Mesothelial cell of epicardium (in vitro differentiated cells): ENCODE measurements around the gene STOX1. TPM values are rescaled to one million over a fixed set of nuclear protein-coding genes. Genes with fewer than 3 reads are reported as not detected.

Experiments
- DNase-seq, 2 experiments: peaks; one replicate each; pipeline ENCODE4 v3.0.0; 2021; ENCODE audit warnings: low spot score in 2 of 2; ENCODE audit not compliant: unreplicated experiment in 2 of 2
- H3K27ac Mint-ChIP-seq: 2 replicates; pipeline ENCODE4 v1.8.0; 2021; ENCODE audit warnings: mixed read lengths
- H3K27me3 Mint-ChIP-seq: 2 replicates; pipeline ENCODE4 v1.8.0; 2021; ENCODE audit warnings: low read depth, mixed read lengths
- H3K36me3 Mint-ChIP-seq: 2 replicates; pipeline ENCODE4 v1.8.0; 2021; ENCODE audit warnings: mixed read lengths
- H3K4me1 Mint-ChIP-seq: 2 replicates; pipeline ENCODE4 v1.8.0; 2021; ENCODE audit warnings: mixed read lengths
- H3K4me3 Mint-ChIP-seq: 2 replicates; pipeline ENCODE4 v1.8.0; 2021; ENCODE audit warnings: mild to moderate bottlenecking, moderate library complexity, mixed read lengths
- H3K9me3 Mint-ChIP-seq: 2 replicates; pipeline ENCODE4 v1.8.0; 2021; ENCODE audit warnings: mixed read lengths
- total RNA-seq: library from RNA; stranded (reverse); gene quantifications from 3 replicates; pipeline ENCODE4 v1.2.1, GENCODE V29; 2021
- TF ChIP-seq, protein P1 (sequence below): fragments of 200-600 bp; sonication (generic); IDR thresholded peaks from one replicate; pipeline ENCODE4 v1.5.0; 2021; ENCODE audit warnings: antibody characterized with exemption; ENCODE audit not compliant: unreplicated experiment

The STOX1 gene
- total RNA-seq, 1 donor from 2014 or later: 2.5 TPM

DNA sequence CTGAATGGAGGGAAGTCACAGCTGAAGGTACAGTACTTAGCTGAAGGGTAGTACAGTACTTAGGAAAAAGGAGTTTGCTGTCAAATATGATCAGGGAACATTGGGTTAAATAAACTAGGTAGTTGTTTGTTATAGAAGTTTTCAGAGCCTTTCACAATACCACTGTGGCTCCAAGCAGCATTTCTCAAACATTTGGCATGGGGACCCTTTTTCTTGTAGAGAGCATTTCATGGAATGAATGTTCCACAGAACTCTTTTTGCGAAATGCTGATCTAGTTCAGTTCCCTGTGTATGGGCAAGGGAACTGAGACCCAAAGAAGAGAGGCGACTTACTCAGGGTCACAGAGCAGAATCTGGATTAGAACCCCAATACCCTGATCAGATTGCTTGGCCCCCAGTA is 42.3 kb downstream of the STOX1 start:
- Mint-ChIP-seq H3K27me3 (no peaks in the 10 kb centered on the region), H3K36me3 (peaks cover 8% of the 10 kb centered on the region), H3K9me3 (peaks cover 16% of the 10 kb centered on the region), H3K4me3 (no peak overlapping the region), H3K27ac (no peak overlapping the region), H3K4me1 (peaks cover 19% of the 10 kb centered on the region)
- DNase-seq: no peak
- TF ChIP-seq, protein P1, sequence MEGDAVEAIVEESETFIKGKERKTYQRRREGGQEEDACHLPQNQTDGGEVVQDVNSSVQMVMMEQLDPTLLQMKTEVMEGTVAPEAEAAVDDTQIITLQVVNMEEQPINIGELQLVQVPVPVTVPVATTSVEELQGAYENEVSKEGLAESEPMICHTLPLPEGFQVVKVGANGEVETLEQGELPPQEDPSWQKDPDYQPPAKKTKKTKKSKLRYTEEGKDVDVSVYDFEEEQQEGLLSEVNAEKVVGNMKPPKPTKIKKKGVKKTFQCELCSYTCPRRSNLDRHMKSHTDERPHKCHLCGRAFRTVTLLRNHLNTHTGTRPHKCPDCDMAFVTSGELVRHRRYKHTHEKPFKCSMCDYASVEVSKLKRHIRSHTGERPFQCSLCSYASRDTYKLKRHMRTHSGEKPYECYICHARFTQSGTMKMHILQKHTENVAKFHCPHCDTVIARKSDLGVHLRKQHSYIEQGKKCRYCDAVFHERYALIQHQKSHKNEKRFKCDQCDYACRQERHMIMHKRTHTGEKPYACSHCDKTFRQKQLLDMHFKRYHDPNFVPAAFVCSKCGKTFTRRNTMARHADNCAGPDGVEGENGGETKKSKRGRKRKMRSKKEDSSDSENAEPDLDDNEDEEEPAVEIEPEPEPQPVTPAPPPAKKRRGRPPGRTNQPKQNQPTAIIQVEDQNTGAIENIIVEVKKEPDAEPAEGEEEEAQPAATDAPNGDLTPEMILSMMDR: no peak

DNA sequence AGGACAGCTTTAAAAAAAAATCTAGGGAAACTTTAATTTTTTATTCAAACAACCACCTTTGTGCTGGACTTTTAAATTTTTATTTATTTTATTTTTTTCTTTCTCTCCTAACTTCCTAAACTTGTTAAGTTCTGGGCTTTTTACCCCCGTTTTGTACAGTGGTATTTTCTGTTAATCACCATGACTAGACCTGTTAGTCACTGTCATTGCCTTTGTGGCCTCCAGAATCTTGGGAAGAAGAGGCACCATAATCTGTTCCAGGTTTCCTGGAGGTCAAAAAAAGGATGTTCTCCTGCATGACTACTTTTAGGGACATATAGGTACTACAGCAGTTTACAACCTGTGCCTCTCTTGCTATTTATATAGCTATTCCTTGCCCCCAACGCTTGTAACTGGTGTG is 42.7 kb downstream of the STOX1 start:
- TF ChIP-seq, protein P1: no peak
- Mint-ChIP-seq H3K36me3 (peaks cover 8% of the 10 kb centered on the region), H3K27me3 (no peaks in the 10 kb centered on the region), H3K27ac (no peak overlapping the region), H3K4me3 (no peak overlapping the region), H3K9me3 (peaks cover 16% of the 10 kb centered on the region), H3K4me1 (peaks cover 19% of the 10 kb centered on the region)
- no peak for DNase-seq

DNA sequence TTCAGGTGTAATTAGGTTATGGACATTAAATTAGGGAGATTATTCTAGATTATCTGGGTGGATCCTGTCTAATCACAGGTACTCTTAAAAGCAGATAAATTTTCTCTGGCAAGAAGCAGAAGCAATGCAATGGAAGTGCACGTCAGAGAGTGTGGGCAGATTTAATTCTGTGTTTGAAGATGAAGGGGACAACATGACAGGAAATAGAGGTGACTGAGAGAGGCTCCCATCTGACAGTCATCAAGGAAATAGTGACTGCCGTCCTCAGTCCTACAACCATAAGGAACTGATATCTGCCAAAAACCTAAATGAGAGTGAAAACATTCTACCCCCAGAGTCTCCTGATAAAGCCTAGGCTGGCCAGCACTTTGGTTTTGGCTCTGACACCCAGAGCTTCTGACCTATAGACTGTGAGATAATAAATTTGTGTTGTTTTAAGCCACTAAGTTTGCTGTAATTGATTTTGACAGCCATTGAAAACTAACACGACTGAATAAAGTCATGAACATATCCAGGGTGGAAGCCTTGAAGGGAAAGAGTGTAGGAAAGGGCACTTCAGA is 43.3 kb downstream of the STOX1 start:
- DNase-seq: no peak
- Mint-ChIP-seq H3K27ac (peak overlapping the region; percentile 90), H3K9me3 (peaks cover 16% of the 10 kb centered on the region), H3K4me1 (peaks cover 19% of the 10 kb centered on the region), H3K27me3 (no peaks in the 10 kb centered on the region), H3K4me3 (no peak overlapping the region), H3K36me3 (peaks cover 8% of the 10 kb centered on the region)
- TF ChIP-seq, protein P1: no peak

DNA sequence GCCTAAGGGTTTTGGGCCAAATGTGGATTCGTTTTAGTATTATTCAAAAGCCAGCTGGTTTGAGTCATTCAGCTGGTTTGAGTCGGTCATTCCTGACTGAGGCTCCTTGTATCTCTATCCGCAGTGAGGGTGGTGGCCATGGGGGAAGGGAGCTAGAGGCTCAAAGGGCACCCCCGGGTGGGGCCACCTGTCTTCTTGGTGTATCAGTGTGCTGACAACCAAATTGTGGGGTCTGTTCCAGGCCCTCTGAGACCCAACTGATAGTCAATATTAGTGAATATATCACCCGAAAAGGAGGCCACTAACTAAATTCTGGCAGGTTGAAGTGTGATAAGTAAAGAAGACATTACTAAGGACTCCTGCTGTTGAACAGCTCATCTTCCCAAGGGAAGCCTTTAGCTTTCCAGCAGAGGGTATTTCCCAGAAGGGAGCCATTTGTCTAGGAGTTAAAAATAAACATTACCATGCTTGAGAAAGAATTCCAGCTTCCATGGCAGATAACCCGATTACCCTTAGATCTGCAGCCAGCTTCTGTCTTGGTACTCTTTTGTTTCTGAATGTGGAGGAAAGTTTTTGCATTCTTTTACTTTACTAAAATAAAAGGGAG is 43.9 kb downstream of the STOX1 start:
- TF ChIP-seq, protein P1: no peak
- H3K9me3 Mint-ChIP-seq: peaks cover 13% of the 10 kb centered on the region
- H3K4me3 Mint-ChIP-seq: no peak overlapping the region
- H3K27ac Mint-ChIP-seq: peak overlapping the region; percentile 90
- no peaks in the 10 kb centered on the region for H3K27me3 Mint-ChIP-seq
- peaks cover 8% of the 10 kb centered on the region for H3K36me3 Mint-ChIP-seq
- no peak for DNase-seq
- H3K4me1 Mint-ChIP-seq: peaks cover 19% of the 10 kb centered on the region

DNA sequence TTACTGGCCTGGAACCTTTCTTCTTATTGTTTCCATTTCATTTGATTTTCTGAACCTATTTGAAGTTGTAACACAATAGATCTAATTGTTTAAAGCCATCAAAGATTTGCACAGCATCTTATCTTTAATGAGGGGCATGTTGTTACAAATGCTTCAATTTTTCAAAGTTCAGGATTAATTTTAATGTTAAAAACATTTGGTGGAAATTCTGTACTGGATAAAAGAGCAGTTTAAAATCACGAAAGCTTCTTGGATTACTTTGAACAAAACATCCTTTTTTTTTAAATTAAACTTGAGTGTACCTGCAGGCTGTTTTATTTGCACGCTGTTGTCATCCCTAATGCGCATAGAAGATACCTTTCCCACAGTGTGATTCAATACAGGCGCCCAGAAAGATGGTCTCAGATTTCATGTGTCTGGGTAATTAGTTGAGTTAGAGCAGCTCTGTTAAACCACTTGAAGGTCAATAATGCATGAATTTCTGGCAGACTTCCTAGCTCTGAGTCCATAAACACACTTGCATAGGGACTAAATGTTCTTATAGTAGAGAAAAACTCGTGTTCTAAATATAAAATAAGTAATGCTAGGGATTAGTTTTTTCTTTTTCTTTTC is 44.5 kb downstream of the STOX1 start:
- Mint-ChIP-seq H3K4me3 (no peak overlapping the region), H3K27me3 (no peaks in the 10 kb centered on the region), H3K27ac (peak overlapping the region; percentile 90), H3K4me1 (peaks cover 25% of the 10 kb centered on the region), H3K9me3 (peaks cover 9% of the 10 kb centered on the region), H3K36me3 (peaks cover 8% of the 10 kb centered on the region)
- TF ChIP-seq, protein P1: no peak
- DNase-seq: no peak
